Natural killer cell (primary cell): ENCODE data around the gene LSM3. TPM values are rescaled to one million over a fixed set of nuclear protein-coding genes. Genes with fewer than 3 reads are reported as not detected.

Experiments used
- ATAC-seq, 3 donors: fragments of 150-1000 bp in 2 of 3; fragments of 200-7000 bp in 1 of 3; cut with Tn5 transposase; 1 replicate in 1 of 3; 2 replicates in 2 of 3; pipeline ENCODE4 v1.10.0; 2021; ENCODE audit warnings: mild to moderate bottlenecking in 2 of 3, moderate library complexity in 2 of 3
- DNase-seq, 2 donors: peaks; one replicate each; pipeline versions ENCODE4 v3.0.0 to v3.0.0-alpha.2; 2013 to 2021; ENCODE audit warnings: mixed read lengths in 1 of 2
- H3K27ac ChIP-seq: one replicate; pipeline ENCODE4 v1.5.1; 2013; ENCODE audit warnings: mild to moderate bottlenecking, low read length
- H3K27me3 ChIP-seq: one replicate; pipeline ENCODE4 v1.6.1; 2013; ENCODE audit warnings: low read length; ENCODE audit not compliant: control insufficient read depth, insufficient read depth
- H3K36me3 ChIP-seq: one replicate; pipeline ENCODE4 v1.6.1; 2013; ENCODE audit warnings: low read length; ENCODE audit not compliant: control insufficient read depth, insufficient read depth
- H3K4me1 ChIP-seq: one replicate; pipeline ENCODE4 v1.6.1; 2013; ENCODE audit warnings: low read length; ENCODE audit not compliant: control insufficient read depth, insufficient read depth
- H3K4me3 ChIP-seq: one replicate; pipeline ENCODE4 v1.5.1; 2013; ENCODE audit warnings: low read length
- H3K9me3 ChIP-seq: one replicate; pipeline ENCODE4 v1.6.1; 2013; ENCODE audit warnings: low read length; ENCODE audit not compliant: control insufficient read depth, insufficient read depth
- H3K27ac Mint-ChIP-seq, 2 donors: one replicate each; pipeline ENCODE4 v1.8.0; 2022; ENCODE audit warnings: mild to moderate bottlenecking in 2 of 2, mixed read lengths in 2 of 2, moderate library complexity in 1 of 2
- H3K27me3 Mint-ChIP-seq, 2 donors: one replicate each; pipeline ENCODE4 v1.8.0; 2022; ENCODE audit warnings: low read depth in 2 of 2, mixed read lengths in 2 of 2
- H3K36me3 Mint-ChIP-seq: one replicate; pipeline ENCODE4 v1.8.0; 2022; ENCODE audit warnings: mixed read lengths
- H3K4me1 Mint-ChIP-seq, 2 donors: one replicate each; pipeline ENCODE4 v1.8.0; 2022; ENCODE audit warnings: mixed read lengths in 2 of 2
- H3K4me3 Mint-ChIP-seq: one replicate; pipeline ENCODE4 v1.8.0; 2022; ENCODE audit warnings: mild to moderate bottlenecking, moderate library complexity, mixed read lengths
- H3K9me3 Mint-ChIP-seq, 2 donors: one replicate each; pipeline ENCODE4 v1.8.0; 2022; ENCODE audit warnings: mixed read lengths in 2 of 2
- WGBS: methylation state at CpG from one replicate; pipeline ENCODE4 v1.1.7; 2013; ENCODE audit warnings: missing lambda C conversion rate; ENCODE audit not compliant: insufficient coverage; 5-methylcytosine and 5-hydroxymethylcytosine counted together
- intact Hi-C: fragments of 100-400 bp; cut with micrococcal nuclease; formaldehyde crosslinking; loops from one replicate; pipeline ENCODE4 v1.14.2; 2022
- total RNA-seq, 4 donors: library from RNA; stranded (reverse); fragments of 120-200 nt in 1 of 4; gene quantifications; one replicate each; pipeline versions ENCODE4 v1.2.3 to v1.2.4, GENCODE V29; 2013 to 2022
- TF ChIP-seq, protein P1 (sequence below): fragments of 200-600 bp; IDR thresholded peaks from one replicate; pipeline ENCODE4 v1.8.0; 2022; ENCODE audit warnings: antibody characterized with exemption

The LSM3 gene
- total RNA-seq, 3 donors from 2014 or later (not counting 1 experiment from before 2014, with no cell fraction given), result 7.6 to 9.1 (median 8.9) TPM

DNA sequence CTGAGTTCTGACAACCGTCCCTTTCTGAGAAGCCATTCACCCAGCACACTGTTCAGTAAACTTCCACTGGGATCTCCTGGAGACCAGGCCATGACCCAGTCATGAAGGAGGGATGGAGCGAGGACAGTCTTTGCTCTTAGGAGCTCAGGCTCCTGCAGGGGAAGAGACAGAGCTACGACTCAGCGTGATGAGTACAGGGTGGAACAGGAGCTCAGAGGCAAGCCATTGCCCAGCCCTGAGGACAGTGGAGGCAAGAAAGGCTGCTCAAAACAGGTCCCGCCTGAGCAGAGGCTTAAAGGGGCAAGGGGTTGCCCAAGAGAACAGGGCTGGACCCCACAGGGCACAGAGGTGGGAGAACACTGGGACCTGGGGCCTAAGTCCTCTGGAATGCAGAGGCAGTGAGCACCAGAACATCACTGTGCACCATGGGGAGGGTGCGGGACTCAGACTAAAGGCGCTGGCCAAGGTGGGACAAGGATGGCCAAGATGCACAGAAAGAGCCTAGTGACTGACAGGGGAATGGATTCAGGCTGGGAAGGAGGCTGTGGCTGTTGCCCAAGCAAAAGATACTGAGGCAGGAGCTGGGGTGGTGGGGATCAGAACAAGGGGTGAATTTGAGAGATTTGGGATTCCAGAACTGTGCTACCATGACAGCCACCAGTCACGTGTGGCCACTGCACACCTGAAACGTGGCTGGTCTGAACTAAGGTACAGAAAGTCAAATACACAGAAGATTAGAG, 28.0 kb upstream of the LSM3 start:
- intact Hi-C loops, result no loop called here
- H3K27ac Mint-ChIP-seq, result peak overlapping the region; percentile 47 to 58
- 98% methylated on average over 9 of the region's 9 CpGs for WGBS
- no peak overlapping the region for H3K4me3 ChIP-seq
- H3K4me1 ChIP-seq, result peaks cover 5% of the 10 kb centered on the region
- H3K4me1 Mint-ChIP-seq, result peaks cover 0 to 17% of the 10 kb centered on the region in 2 donors
- no peaks in the 10 kb centered on the region for H3K27me3 ChIP-seq
- TF ChIP-seq, protein P1, sequence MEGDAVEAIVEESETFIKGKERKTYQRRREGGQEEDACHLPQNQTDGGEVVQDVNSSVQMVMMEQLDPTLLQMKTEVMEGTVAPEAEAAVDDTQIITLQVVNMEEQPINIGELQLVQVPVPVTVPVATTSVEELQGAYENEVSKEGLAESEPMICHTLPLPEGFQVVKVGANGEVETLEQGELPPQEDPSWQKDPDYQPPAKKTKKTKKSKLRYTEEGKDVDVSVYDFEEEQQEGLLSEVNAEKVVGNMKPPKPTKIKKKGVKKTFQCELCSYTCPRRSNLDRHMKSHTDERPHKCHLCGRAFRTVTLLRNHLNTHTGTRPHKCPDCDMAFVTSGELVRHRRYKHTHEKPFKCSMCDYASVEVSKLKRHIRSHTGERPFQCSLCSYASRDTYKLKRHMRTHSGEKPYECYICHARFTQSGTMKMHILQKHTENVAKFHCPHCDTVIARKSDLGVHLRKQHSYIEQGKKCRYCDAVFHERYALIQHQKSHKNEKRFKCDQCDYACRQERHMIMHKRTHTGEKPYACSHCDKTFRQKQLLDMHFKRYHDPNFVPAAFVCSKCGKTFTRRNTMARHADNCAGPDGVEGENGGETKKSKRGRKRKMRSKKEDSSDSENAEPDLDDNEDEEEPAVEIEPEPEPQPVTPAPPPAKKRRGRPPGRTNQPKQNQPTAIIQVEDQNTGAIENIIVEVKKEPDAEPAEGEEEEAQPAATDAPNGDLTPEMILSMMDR, result no peak
- H3K36me3 Mint-ChIP-seq, result peaks cover under 1% of the 10 kb centered on the region
- no peaks in the 10 kb centered on the region for H3K9me3 Mint-ChIP-seq
- no peaks in the 10 kb centered on the region for H3K27me3 Mint-ChIP-seq
- H3K9me3 ChIP-seq, result no peaks in the 10 kb centered on the region
- H3K27ac ChIP-seq, result no peak overlapping the region
- DNase-seq (no peak), ATAC-seq (no peak)
- no peak overlapping the region for H3K4me3 Mint-ChIP-seq
- peaks cover 50% of the 10 kb centered on the region for H3K36me3 ChIP-seq

- Histone ChIP-seq H3K27ac (no peak overlapping the region), H3K27me3 (no peaks in the 10 kb centered on the region), H3K36me3 (peaks cover 46% of the 10 kb centered on the region), H3K4me3 (no peak overlapping the region), H3K9me3 (no peaks in the 10 kb centered on the region), H3K4me1 (no peaks in the 10 kb centered on the region)
- Mint-ChIP-seq H3K27ac (no peak overlapping the region), H3K9me3 (no peaks in the 10 kb centered on the region), H3K4me1 (peaks cover 0 to 8% of the 10 kb centered on the region in 2 donors), H3K36me3 (peaks cover 8% of the 10 kb centered on the region), H3K4me3 (no peak overlapping the region), H3K27me3 (no peaks in the 10 kb centered on the region)
- TF ChIP-seq, protein P1, result no peak
- 95% methylated on average over 12 of the region's 12 CpGs for WGBS
- no peak for ATAC-seq
- no peak for DNase-seq
- intact Hi-C loops, result no loop called here
Observed at GRCh38 chr3:14151471-14152083, 27.0 kb upstream of the LSM3 start.

- intact Hi-C loops, result no loop called here
- H3K9me3 Mint-ChIP-seq, result no peaks in the 10 kb centered on the region
- TF ChIP-seq, protein P1, result no peak
- Histone ChIP-seq H3K9me3 (no peaks in the 10 kb centered on the region), H3K4me3 (no peak overlapping the region), H3K4me1 (no peaks in the 10 kb centered on the region), H3K36me3 (peaks cover 46% of the 10 kb centered on the region), H3K27ac (no peak overlapping the region), H3K27me3 (no peaks in the 10 kb centered on the region)
- peak overlapping the region in 1 of 2 donors; percentile 27 for H3K27ac Mint-ChIP-seq
- DNase-seq (peak in 1 of 2 donors; percentile 45), ATAC-seq (peak in 2 of 3 donors; percentile 51 to 53)
- peaks cover 8% of the 10 kb centered on the region for H3K36me3 Mint-ChIP-seq
- no peak overlapping the region for H3K4me3 Mint-ChIP-seq
- WGBS, result 96% methylated on average over 10 of the region's 11 CpGs
- H3K27me3 Mint-ChIP-seq, result no peaks in the 10 kb centered on the region
- H3K4me1 Mint-ChIP-seq, result peaks cover 0 to 7% of the 10 kb centered on the region in 2 donors
Observed at GRCh38 chr3:14152233-14152962, 26.2 kb upstream of the LSM3 start.
